ENCODE data around the gene GPHB5.

DNA sequence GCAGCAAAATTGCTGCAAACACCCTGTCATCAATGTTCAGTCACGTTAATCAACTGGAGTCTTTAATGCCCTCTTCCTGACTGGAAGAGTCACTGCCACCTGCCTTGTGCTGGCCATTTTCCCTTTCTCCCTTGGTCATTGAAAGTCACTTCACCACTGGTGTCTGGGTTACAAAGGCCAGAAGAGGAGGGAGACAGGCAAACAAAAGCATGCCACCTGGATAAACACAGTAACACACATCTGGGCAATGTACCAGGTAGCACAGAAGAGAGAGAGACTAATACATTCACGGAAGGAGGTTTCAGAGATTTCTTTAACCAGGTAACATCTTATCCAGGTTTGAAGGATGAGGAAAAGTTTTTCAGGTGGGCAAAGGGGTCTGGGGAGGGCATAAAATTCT lies 32.7 kb downstream of the GPHB5 start:
- no peak for TF ChIP-seq CTCF (IDR thresholded peaks at IDR 0.05; ENCODE audit: low read depth, low read length)
- no peak for TF ChIP-seq POLR2A (IDR thresholded peaks at IDR 0.05; ENCODE audit: extremely low read depth, insufficient read length)
- TF ChIP-seq, protein P1, sequence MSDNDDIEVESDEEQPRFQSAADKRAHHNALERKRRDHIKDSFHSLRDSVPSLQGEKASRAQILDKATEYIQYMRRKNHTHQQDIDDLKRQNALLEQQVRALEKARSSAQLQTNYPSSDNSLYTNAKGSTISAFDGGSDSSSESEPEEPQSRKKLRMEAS (IDR thresholded peaks at IDR 0.05; ENCODE audit: low read depth, low read length): no peak
- TF ChIP-seq MYC (IDR thresholded peaks at IDR 0.05; ENCODE audit: low read depth, low read length): no peak
